HEK293T (cell line): ENCODE measurements around the gene ZNF513.

Source experiments
- CTCF ChIA-PET: fragments of 350-600 bp; formaldehyde crosslinking; extraction: SDS; loops from one replicate; lab custom pipeline; 2021; ENCODE audit warnings: antibody characterized with exemption, inconsistent platforms; lab: Yijun Ruan, JAX
- POLR2A ChIA-PET: fragments of 350-600 bp; formaldehyde crosslinking; extraction: SDS; loops from one replicate; lab custom pipeline; 2020; ENCODE audit warnings: antibody characterized with exemption, inconsistent platforms; lab: Yijun Ruan, JAX
- DNase-seq: peaks from one replicate; pipeline ENCODE4 v3.0.0; 2012; ENCODE audit warnings: mixed read lengths; ENCODE audit errors: extremely low spot score
- ARNT ChIP-seq: fragments of 450-650 bp; IDR thresholded peaks from 2 replicates; pipeline ENCODE4 v1.6.1; 2017; ENCODE audit warnings: mild to moderate bottlenecking
- BHLHE40 ChIP-seq: fragments of 450-650 bp; IDR thresholded peaks from 2 replicates; pipeline ENCODE4 v1.6.1; 2016; ENCODE audit warnings: mild to moderate bottlenecking, moderate library complexity, borderline replicate concordance
- CTBP1 ChIP-seq: fragments of 450-650 bp; IDR thresholded peaks from 2 replicates; pipeline ENCODE4 v1.6.1; 2016; ENCODE audit warnings: borderline replicate concordance
- ELF4 ChIP-seq: fragments of 450-650 bp; IDR thresholded peaks from 2 replicates; pipeline ENCODE4 v1.6.1; 2017; ENCODE audit warnings: antibody characterized with exemption
- FOXA1 ChIP-seq: fragments of 450-650 bp; IDR thresholded peaks from 2 replicates; pipeline ENCODE4 v1.6.1; 2016; ENCODE audit warnings: mild to moderate bottlenecking
- FOXK2 ChIP-seq: fragments of 450-650 bp; IDR thresholded peaks from 2 replicates; pipeline ENCODE4 v1.6.1; 2016; ENCODE audit warnings: mild to moderate bottlenecking
- FOXM1 ChIP-seq: fragments of 450-650 bp; IDR thresholded peaks from 2 replicates; pipeline ENCODE4 v1.6.1; 2017; ENCODE audit warnings: mild to moderate bottlenecking, borderline replicate concordance
- HDGF ChIP-seq: fragments of 450-650 bp; IDR thresholded peaks from 2 replicates; pipeline ENCODE4 v1.6.1; 2017; ENCODE audit warnings: antibody characterized with exemption, borderline replicate concordance
- L3MBTL2 ChIP-seq: fragments of 450-650 bp; conservative IDR thresholded peaks from 2 replicates; pipeline ENCODE4 v1.6.1; 2016; ENCODE audit warnings: mild to moderate bottlenecking
- LEF1 ChIP-seq: fragments of 450-650 bp; IDR thresholded peaks from 2 replicates; pipeline ENCODE4 v1.6.1; 2017; ENCODE audit warnings: mild to moderate bottlenecking, borderline replicate concordance
- NFRKB ChIP-seq: fragments of 450-650 bp; IDR thresholded peaks from 2 replicates; pipeline ENCODE4 v1.6.1; 2016; ENCODE audit warnings: mild to moderate bottlenecking, moderate library complexity
- SP1 ChIP-seq: fragments of 450-650 bp; IDR thresholded peaks from 2 replicates; pipeline ENCODE4 v1.6.1; 2017
- SUZ12 ChIP-seq: fragments of 450-650 bp; IDR thresholded peaks from 2 replicates; pipeline ENCODE4 v1.6.1; 2016; ENCODE audit warnings: mild to moderate bottlenecking
- TARDBP ChIP-seq: fragments of 450-650 bp; IDR thresholded peaks from 2 replicates; pipeline ENCODE4 v1.6.1; 2016
- ZNF384 ChIP-seq: fragments of 450-650 bp; IDR thresholded peaks from 2 replicates; pipeline ENCODE4 v1.6.1; 2016
- TF ChIP-seq, protein P1 (sequence below): fragments of 450-650 bp; IDR thresholded peaks from 2 replicates; pipeline ENCODE4 v1.6.1; 2016

The ZNF513 gene

DNA sequence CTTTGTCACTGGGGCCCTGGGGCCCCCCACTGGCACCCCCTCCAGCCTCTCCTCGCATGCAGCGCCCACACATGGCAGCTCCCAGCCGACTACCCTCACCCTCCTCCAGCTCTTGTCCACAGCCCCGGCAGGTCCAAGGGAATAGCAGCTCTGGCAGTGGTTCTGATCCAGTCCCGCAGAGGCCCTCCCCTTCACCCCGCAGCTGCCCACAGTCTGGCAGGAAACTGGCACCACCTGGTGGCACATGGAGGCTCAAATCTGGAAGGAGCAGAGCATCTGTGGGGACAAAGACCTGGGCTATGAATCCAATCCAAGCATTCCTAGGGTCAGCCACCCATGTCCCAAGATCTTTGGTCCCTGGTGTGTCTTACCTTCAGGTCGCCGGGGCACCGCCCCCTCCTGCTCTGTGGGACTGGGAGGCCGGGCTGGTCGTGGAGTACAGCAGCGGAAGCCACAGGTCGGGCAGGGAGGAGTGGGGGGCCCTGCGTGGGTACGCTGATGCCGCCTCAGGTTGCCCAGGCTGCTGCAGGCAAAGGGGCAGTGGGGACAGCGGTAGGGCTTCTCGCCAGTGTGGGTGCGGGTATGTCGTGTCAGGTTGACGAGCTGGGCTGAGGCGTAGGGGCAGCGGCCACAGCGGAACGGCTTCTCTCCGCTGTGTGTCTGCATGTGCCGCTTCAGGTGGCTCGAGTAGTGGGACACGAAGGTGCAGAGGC lies 2.3 kb downstream of the ZNF513 start:
- no peak for TF ChIP-seq ZNF384
- TF ChIP-seq BHLHE40 = no peak
- ChIA-PET POLR2A (interaction anchor here (1.0 to 2.2 kb wide), 3 partner anchors 22 to 32 kb away, joined by 4 to 10 read pairs (median 8); partner anchors contain the start of genes GTF3C2 and PPM1G), CTCF (no interaction called here)
- DNase-seq = no peak

DNA sequence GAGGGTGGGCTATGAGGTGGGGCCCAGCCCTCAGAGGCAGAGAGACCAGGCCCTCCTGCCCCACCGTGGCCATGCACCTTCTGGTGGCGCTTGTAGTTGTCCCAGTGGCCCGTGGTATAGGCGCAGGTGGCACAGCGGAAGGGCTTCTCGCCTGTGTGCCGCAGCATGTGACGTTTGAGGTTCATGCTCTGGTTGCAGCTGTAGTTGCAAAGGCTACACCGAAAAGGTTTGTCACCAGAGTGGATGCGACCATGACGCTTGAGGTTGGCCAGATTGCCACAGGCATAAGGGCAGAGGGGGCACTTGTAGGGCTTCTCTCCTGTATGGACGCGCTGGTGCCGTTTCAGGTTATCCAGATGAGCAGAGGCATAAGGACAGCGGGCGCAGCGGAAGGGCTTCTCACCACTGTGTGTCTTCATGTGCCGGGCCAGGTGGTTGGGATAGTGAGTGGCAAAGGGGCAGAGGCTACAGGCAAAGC lies 2.9 kb downstream of the ZNF513 start:
- no peak for DNase-seq
- TF ChIP-seq FOXM1 (no peak), LEF1 (no peak), FOXK2 (no peak), NFRKB (no peak), ARNT (no peak)
- ChIA-PET CTCF (no interaction called here), POLR2A (interaction anchor here (1.0 to 2.2 kb wide), 2 partner anchors 21 to 32 kb away, joined by 4 to 10 read pairs; partner anchors contain the start of genes GTF3C2 and PPM1G)

DNA sequence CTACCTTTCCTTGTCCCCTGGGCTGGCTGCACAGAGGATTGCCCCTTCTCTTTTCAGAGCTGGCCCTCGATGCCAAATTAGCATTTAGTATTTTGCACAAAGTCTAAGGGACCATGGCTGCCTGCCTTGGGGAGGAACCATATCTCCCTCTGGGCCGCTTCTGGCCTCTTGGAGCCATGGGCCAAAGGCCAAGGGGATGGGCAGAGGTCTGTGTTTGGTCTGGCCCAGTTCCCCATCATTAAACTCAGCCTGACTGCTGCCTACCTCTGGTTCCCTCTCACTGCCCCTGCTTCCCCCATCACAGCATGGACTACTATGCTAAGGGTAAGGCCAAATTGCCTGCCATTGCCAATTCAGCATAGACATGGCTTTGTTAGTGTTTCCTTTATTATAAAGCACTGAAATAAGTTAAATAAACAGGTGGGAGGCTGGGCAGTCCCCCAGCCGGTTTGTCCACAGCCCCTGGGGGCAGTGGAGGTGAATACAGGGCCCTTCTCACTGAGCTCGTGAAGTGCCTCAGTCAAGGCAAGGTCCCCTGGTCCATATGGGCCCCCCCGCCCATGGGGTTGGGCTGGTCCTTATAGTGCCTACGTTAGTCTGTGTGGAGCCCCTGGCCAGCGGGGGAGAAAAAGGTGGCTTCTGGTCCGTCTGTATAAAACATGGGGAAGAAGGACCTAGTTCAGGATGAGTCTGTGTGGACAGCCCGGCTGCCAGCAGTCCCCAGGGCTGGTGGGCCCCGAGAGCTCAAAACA lies 3.5 kb downstream of the ZNF513 start:
- TF ChIP-seq CTBP1 = no peak
- CTCF ChIA-PET = no interaction called here
- DNase-seq = no peak
- POLR2A ChIA-PET = interaction anchor here (1.0 to 2.2 kb wide), 2 partner anchors 20 to 33 kb away, joined by 4 to 10 read pairs; partner anchors contain the start of genes GTF3C2 and PPM1G

DNA sequence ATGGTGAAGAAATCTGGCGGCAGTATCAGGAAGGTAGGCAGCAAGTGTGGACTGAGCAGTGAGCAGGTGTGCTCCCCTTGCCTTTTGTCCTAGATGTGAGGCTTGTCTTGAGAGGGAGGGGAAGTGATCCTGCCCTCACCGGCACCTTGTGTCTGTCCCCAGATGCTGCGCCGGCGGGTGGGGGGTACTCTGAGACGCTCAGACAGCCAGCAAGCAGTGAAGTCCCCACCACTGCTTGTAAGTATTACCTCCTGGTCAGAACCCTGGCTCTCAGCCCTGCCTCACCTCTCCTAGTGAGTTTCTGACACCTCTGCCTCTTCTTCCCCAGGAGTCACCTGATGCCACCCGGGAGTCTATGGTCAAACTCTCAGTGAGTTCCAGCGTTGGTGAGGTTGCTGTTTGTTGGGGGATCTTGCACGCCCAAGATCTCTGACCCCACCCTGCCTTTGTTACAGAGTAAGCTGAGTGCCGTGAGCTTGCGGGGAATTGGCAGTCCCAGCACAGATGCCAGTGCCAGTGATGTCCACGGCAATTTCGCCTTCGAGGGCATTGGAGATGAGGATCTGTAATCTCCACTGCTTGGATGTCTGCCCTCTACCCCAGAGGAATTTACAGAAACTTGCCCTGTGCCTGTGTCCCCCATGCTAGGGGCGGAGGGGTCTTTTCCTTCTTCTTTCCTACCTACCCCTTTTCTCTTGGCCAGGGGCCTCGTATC lies 4.2 kb downstream of the ZNF513 start:
- DNase-seq = no peak
- CTCF ChIA-PET = no interaction called here
- no peak for TF ChIP-seq ARNT
- no peak for TF ChIP-seq FOXA1
- no peak for TF ChIP-seq SUZ12
- TF ChIP-seq FOXM1 = no peak
- no peak for TF ChIP-seq NFRKB
- no peak for TF ChIP-seq CTBP1
- TF ChIP-seq BHLHE40 = no peak
- no peak for TF ChIP-seq LEF1
- TF ChIP-seq TARDBP = no peak
- TF ChIP-seq FOXK2 = no peak
- TF ChIP-seq, protein P1, sequence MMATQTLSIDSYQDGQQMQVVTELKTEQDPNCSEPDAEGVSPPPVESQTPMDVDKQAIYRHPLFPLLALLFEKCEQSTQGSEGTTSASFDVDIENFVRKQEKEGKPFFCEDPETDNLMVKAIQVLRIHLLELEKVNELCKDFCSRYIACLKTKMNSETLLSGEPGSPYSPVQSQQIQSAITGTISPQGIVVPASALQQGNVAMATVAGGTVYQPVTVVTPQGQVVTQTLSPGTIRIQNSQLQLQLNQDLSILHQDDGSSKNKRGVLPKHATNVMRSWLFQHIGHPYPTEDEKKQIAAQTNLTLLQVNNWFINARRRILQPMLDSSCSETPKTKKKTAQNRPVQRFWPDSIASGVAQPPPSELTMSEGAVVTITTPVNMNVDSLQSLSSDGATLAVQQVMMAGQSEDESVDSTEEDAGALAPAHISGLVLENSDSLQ = no peak
- no peak for TF ChIP-seq L3MBTL2
- TF ChIP-seq ELF4 = no peak
- TF ChIP-seq ZNF384 = no peak
- TF ChIP-seq HDGF = no peak
- POLR2A ChIA-PET = interaction anchor here (2.2 kb wide), 1 partner anchor 20 kb away, joined by 10 read pairs; the partner anchor contains the start of gene GTF3C2

DNA sequence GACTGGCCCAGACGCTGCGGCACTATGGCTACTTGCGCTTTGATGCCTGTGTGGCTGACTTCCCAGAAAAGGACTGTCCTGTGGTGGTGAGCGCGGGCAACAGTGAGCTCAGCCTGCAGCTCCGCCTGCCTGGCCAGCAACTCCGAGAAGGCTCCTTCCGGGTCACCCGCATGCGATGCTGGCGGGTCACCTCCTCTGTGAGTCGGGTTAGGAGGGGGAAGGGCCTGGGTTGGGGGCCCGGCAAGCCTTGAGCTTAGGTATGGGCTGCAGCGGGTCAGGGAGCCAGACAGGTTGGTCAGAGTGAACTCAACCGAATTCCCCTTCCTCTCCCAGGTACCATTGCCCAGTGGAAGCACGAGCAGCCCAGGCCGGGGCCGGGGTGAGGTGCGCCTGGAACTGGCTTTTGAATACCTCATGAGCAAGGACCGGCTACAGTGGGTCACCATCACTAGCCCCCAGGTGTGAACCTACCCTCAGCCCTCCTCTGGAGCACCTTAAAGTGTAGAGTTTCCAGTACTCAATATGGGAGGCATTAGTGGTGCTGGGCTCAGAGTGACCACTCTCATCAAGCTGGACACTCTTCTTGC lies 4.9 kb downstream of the ZNF513 start:
- ChIA-PET CTCF (no interaction called here), POLR2A (interaction anchor here (1.1 to 1.7 kb wide), 2 partner anchors 13 to 18 kb away, joined by 3 read pairs; no protein-coding TSS in a partner anchor)
- DNase-seq = no peak
- TF ChIP-seq FOXK2 (no peak), ZNF384 (no peak), FOXA1 (no peak)
- TF ChIP-seq, protein P1 = no peak

DNA sequence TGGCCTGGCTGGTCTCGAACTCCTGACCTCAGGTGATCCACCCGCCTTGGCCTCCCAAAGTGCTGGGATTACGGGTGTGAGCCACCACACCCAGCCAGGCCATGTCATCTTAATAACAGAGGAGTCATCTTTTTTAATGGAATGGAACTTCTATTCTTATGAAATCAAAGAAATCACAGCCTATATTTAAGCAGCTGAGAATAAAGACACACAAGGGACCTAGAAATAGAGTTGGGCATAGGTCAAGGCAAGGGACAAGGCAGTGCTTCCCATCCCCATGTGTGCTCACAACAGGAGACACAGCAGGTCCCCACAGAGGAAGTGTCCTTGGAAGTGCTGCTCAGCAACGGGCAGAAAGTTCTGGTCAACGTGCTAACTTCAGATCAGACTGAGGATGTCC lies 7.0 kb downstream of the ZNF513 start:
- POLR2A ChIA-PET = interaction anchor here (1.7 to 3.4 kb wide), 2 partner anchors 11 to 17 kb away, joined by 3 to 21 read pairs; partner anchors contain the start of gene GTF3C2
- DNase-seq = no peak

More for the DNA sequence above, 7.0 kb downstream of the ZNF513 start:
- CTCF ChIA-PET = no interaction called here
- TF ChIP-seq CTBP1 = no peak
- no peak for TF ChIP-seq SUZ12
- TF ChIP-seq FOXK2 = no peak
- no peak for TF ChIP-seq ELF4
- no peak for TF ChIP-seq BHLHE40
- no peak for TF ChIP-seq NFRKB
- TF ChIP-seq TARDBP = no peak
- TF ChIP-seq LEF1 = no peak
- TF ChIP-seq SP1 = no peak
- no peak for TF ChIP-seq ZNF384
- no peak for TF ChIP-seq FOXM1
- TF ChIP-seq HDGF = no peak
- TF ChIP-seq, protein P1 = no peak
- TF ChIP-seq ARNT = no peak
- TF ChIP-seq L3MBTL2 = no peak
